NB4 (cell line): Measurements from ENCODE around the gene PEF1.

Source experiments
- CTCF ChIP-seq: IDR thresholded peaks from one replicate; pipeline ENCODE4 v1.5.1; 2012; ENCODE audit warnings: low read depth, low read length
- MAX ChIP-seq: IDR thresholded peaks from 2 replicates; pipeline ENCODE4 v1.6.1; 2011; ENCODE audit warnings: low read depth, low read length
- POLR2A ChIP-seq: IDR thresholded peaks from 2 replicates; pipeline ENCODE4 v1.6.1; 2011; ENCODE audit warnings: mild to moderate bottlenecking; ENCODE audit not compliant: insufficient read length; ENCODE audit errors: extremely low read depth

DNA sequence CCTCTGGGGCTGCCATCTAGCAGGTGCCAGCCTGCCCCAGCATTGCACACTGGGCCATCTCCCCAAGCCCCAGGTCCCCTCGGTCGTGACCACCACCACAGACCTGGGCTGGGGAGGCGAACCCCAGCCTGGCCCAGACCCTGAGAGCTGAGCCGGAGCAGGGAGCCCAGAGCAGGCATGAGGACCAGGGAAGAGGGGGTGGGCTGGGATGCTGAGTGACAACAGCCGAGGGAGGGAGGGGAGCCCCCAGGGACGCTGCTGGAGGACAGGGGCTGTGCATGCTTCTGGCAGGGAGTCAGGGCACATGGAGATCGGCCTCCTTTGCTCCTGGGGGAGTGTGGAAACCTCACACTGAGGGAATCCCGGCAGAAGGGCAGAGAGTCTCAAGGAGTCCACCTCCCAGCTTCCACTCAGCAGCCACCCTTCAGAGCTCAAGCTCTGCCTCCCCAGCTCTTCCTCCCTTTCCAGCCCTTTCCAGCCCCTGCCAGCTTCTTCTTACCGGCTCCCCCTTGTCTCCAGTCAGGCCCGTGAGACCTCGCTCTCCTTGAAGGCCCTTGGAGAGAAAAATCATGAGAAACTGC lies 23.7 kb upstream of the PEF1 start:
- TF ChIP-seq CTCF (no peak), MAX (no peak), POLR2A (no peak)
